HG03520 (cell line): ENCODE results near the gene GOLT1A.

ENCODE experiments used
- ATAC-seq: cut with Tn5 transposase; IDR thresholded peaks from one replicate; pipeline ENCODE4 v1.9.1; 2021; ENCODE audit warnings: mild to moderate bottlenecking, moderate library complexity; ENCODE audit not compliant: unreplicated experiment

GOLT1A gene

GRCh38 chr1:204213668-204214662 lies at the start of gene GOLT1A:
GOLT1A (minus strand) TSS chr1:204213988; CDS start chr1:204213906, 82 bp downstream.
- no peak for ATAC-seq

- ATAC-seq = no peak
Observed at GRCh38 chr1:204263254-204263910, 49.6 kb upstream of the GOLT1A start.

- ATAC-seq = no peak
Observed at GRCh38 chr1:204262506-204263253, 48.9 kb upstream of the GOLT1A start.

GRCh38 chr1:204261746-204262505 lies 48.1 kb upstream of the GOLT1A start:
- ATAC-seq = no peak

GRCh38 chr1:204261266-204261665 lies 47.5 kb upstream of the GOLT1A start:
- ATAC-seq = no peak

GRCh38 chr1:204260601-204261197 lies 46.9 kb upstream of the GOLT1A start:
- no peak for ATAC-seq

- ATAC-seq = no peak
Observed at GRCh38 chr1:204259782-204260181, 46.0 kb upstream of the GOLT1A start.

- ATAC-seq = no peak
Observed at GRCh38 chr1:204259196-204259595, 45.4 kb upstream of the GOLT1A start.

- no peak for ATAC-seq
Observed at GRCh38 chr1:204258213-204259115, 44.7 kb upstream of the GOLT1A start.

- no peak for ATAC-seq
Observed at GRCh38 chr1:204257446-204257845, 43.7 kb upstream of the GOLT1A start.

- ATAC-seq = no peak
Observed at GRCh38 chr1:204256531-204256930, 42.7 kb upstream of the GOLT1A start.

GRCh38 chr1:204255966-204256365 lies 42.2 kb upstream of the GOLT1A start:
- ATAC-seq = no peak

GRCh38 chr1:204255225-204255624 lies 41.4 kb upstream of the GOLT1A start:
- no peak for ATAC-seq

- ATAC-seq = no peak
Observed at GRCh38 chr1:204254031-204254661, 40.4 kb upstream of the GOLT1A start.

- ATAC-seq = no peak
Observed at GRCh38 chr1:204251926-204252689, 38.3 kb upstream of the GOLT1A start.

- ATAC-seq = no peak
Observed at GRCh38 chr1:204251286-204251685, 37.5 kb upstream of the GOLT1A start.

GRCh38 chr1:204250428-204251030 lies 36.7 kb upstream of the GOLT1A start:
- ATAC-seq = no peak
